Kidney tubule cell (primary cell): ENCODE results near the gene ANKS6.
A peak's percentile ranks its signal among the peaks of the same experiment; 100 is the strongest.

Experiments used
- DNase-seq: peaks from one replicate; pipeline ENCODE4 v3.0.0-alpha.2; 2018; ENCODE audit warnings: low spot score

The ANKS6 gene

GRCh38 chr9:98772364-98773155 lies 23.8 kb downstream of the ANKS6 start:
- DNase-seq, result no peak

DNA sequence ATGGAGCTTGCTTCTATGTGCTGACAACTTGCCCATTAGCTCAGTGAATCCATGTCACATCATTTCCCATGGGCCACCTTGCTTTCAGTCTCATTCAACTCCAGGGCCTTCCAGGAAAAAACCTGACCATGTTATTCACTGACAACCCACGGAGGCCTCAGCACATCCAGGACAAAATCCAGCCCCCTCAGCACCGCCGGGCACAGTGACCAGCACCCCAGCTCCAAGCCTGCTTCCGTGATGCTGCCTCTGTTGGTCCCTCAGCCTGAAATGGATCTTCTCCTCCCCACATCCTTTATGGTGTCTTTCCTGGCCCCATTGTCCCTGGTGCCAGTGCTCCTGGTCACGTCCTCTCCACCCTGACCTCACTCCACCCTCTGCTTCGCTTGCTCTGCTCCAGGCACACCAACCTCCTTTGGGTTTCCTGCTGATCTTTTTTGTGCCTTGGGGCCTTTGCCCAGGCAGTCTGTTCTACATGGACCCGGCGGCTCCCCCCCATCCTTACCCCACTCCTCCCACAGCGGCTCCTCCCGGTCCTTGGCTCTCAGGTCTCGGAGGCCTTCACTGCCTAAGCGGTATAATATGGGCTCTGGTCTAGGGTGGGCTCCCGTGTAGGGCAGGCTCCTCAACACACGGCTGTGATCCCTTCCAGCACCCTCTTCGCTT lies 25.0 kb downstream of the ANKS6 start:
- no peak for DNase-seq

DNA sequence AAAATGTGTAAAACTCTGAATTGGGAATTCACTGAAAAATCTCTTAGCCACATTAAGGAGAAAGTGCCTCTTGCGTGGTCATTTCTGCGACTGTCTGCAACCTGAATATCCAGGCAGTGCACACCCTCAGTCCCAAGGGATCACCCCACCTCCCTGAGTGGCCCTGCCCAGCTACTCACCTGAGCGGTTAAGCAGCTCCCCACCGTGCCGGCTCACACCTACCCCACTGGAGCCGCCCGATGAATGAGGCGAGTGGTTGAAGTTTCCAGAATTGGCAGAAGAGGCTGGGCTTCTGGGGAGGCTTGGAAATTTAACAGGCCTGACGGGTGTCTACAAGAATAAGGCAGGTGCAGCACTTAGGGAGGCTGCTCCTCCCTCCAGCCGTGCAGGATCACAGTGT lies 25.6 kb downstream of the ANKS6 start:
- no peak for DNase-seq

- no peak for DNase-seq
Observed at GRCh38 chr9:98768344-98768743, 28.0 kb downstream of the ANKS6 start.

DNA sequence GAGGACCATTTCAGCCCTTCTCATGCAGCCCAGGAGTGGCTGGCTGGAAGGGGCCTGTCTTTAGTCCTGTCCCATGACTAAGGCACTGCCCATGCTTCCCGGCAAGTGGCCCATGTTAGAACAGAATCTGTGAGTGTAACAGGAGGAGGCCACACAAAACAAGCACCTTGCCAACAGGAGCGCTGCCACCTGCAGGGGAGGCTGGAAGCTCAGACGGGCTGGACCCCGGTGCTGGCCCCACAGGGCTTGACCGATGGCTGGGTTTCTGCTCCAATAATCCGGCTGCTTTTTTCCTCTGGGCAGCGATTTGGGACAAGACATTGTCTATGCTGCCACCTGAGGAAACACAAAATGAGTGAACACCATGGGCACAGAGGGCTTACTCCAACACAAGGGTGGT lies 28.4 kb downstream of the ANKS6 start:
- no peak for DNase-seq

GRCh38 chr9:98767196-98767595 lies 29.2 kb downstream of the ANKS6 start:
- no peak for DNase-seq

GRCh38 chr9:98766586-98766985 lies 29.8 kb downstream of the ANKS6 start:
- DNase-seq, result no peak

DNA sequence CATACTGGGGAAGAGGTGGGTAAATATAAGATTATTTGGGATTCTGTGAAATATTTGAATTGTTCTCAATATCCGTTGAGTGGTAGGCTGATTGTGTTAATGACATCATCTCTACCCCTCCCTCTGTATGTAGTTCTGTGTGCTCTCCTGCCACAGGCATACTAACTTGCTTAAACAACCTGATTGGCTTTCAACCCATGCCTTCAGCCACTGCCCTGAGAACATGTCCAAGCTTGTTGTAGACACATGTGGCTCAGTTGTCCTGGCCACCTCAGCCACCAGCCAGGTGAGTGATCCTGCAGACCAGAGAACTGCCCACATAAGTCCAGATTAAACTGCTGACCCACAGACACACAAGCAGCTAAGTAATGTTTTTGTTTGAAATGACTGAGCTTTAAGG lies 31.1 kb downstream of the ANKS6 start:
- no peak for DNase-seq

DNA sequence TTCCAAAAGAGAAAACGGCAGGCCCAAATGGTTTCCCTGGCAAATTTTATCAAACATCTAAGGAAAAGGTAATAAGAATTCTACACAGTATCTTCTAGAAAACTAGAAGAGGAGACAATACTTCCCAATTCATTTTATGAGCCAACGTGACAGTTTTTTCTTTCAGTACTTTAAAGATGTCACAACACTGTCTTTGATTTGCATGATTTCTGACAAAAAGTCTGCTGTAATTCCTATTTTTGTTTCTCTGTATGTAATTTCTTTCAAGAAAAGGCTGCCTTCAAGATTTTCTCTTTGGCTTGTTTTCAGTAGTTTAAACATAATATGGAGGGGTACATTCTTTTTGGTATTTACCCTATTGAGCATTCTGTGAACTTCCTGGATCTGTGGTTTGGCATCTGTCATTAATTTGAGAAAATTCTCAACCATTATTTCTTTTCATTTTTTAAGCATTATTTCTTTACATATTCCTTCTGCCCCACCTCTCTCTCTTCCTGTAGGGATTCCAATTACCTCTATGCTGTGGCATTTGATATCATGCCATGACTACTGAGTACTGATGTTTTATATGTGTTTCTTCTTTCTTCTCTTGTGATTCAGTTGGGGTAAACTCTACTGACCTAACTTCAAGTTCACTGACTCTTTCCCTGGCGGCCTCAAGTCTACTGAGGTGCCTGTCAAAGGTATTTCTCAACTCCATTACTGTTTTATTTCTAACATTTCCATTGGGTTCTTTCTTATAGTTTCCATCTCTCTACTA lies 32.2 kb downstream of the ANKS6 start:
- DNase-seq, result no peak

DNA sequence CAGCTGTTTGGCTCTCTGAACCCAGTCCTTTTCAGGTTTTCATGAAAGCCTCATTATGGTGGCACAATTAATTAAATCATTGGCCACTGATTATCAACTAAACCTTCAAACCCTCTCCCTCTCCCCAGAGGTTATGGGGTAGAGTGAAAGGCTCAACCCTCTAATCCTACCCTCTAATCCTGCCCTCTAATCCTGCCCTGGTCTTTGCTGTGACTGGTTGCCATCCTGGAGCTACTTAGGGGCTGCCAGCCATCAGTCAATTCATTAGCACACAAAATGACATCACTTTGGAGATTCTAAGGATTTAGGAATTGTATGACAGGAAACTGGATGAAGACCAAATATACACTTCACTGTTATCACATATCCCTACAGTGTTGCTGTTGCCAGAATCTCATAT lies 36.1 kb downstream of the ANKS6 start:
- no peak for DNase-seq

GRCh38 chr9:98755006-98755618 lies 41.2 kb downstream of the ANKS6 start:
- no peak for DNase-seq

DNA sequence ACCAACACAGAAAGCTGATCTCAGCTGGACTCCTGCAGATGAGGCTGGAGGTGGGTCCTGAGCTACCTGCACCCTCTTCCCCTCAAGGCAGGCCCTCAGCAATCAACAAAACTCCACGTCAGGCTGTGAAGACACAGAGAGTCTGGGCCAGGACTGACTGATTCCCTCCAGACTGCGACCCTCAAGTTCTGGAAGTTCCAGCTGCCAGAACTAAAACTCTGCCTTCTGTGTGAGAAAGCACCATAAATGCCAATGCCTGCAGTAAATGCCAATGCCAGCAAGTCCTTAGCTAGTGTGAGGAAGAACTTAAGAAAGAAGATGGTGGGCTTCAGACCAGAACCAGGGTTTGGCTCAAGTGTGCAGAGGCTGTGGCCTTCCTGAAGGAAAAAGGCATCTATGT lies 45.1 kb downstream of the ANKS6 start:
- DNase-seq, result no peak

GRCh38 chr9:98750364-98751060 lies 45.8 kb downstream of the ANKS6 start:
- DNase-seq, result no peak

DNA sequence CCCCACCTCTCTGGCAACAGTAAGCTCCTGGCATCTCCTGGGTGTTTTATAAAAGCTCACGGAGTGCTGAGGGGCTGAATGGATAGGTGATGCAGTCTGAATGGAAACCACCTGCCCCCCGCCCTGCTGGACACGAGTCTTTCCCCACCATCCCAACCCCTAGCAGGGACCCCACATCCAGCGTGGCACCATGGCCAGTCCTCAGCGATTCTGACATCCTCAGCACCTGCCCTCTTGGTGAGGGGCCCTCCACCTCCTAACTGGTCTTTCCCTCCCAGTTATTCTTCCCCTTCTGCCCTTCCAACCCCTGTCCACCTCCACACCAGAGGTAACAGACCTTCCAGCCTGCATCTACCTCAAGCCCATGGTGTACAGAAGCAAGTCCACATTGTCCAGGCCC lies 48.9 kb downstream of the ANKS6 start:
- no peak for DNase-seq

GRCh38 chr9:98745470-98745869 lies 50.9 kb downstream of the ANKS6 start:
- no peak for DNase-seq

DNA sequence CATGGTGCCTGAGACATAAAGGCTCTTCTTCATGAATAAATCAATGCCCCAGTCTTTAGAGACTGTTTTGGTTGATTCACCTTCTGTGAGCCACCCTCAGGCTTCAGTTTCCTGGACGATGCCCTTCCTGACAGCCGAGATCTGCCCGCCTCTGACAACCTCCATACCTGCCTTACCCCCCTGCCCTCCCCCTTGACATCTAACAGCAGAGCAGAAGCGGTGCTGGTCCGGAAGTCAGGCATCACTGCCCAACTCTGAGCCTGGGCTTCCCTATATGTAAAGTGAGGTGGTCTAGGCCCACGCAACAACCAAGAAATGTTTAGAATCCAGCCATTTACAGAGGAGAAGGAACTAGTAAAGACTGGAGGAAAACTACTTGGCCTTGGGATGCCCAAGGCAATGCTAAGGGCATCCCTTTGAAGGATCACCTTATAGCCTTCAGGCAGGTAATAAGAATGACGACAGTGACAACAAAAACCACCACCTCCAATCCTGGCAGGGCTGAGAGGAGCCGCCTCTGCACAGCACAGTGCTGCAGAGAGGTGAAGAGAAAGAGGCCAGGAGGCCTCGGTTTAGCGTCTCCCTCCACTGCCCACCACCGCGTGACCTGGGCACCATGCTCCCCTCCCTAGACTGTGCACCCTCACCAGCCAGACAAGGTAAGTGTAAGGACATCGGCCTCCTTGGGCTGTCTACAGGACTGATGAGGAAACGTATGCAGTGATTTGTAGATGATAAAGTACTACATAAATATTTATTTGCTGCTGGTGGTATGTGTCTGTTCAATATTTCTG lies 52.3 kb downstream of the ANKS6 start:
- no peak for DNase-seq

DNA sequence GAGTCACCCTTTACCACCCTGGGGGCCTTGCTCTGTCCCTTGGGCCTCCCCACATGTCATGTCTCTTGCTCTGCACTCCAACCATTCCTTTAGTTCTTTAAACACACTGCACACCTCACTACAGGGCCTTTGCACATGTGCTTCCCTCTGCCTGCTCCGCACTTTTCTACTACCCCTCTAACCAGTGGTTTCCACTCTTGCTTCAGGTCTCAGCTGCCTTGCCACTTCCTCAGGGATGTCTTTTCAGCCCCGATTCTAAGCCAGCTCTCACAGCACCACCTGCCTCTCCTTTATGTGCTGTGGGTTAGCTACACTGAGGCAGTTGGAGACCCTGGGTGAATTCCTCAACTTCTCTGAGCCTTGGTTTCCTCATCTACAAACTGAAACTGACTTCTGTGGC lies 53.0 kb downstream of the ANKS6 start:
- DNase-seq, result no peak

GRCh38 chr9:98742325-98743280 lies 53.8 kb downstream of the ANKS6 start:
- peak; percentile 31 for DNase-seq

- no peak for DNase-seq
Observed at GRCh38 chr9:98740226-98740881, 56.0 kb downstream of the ANKS6 start.
